MM.1S (cell line): Measurements from ENCODE around the gene CCDC167.

ENCODE experiments used
- CTCF ChIP-seq: fragments of 300-600 bp; sonication (generic); IDR thresholded peaks from 2 replicates; pipeline ENCODE4 v1.5.1; 2016; ENCODE audit warnings: antibody characterized with exemption, low read length, mixed read lengths
- EZH2 ChIP-seq: fragments of 300-600 bp; sonication (generic); optimal IDR thresholded peaks from 2 replicates; pipeline ENCODE3; 2017; ENCODE audit warnings: low read depth, mild to moderate bottlenecking, antibody characterized with exemption, low read length, mixed read lengths
- EZH2phosphoT487 ChIP-seq: fragments of 300-600 bp; sonication (generic); IDR thresholded peaks from 2 replicates; pipeline ENCODE4 v1.6.1; 2018; ENCODE audit warnings: antibody characterized with exemption, low read length

GRCh38 chr6:37525460-37526357 lies 26.0 kb upstream of the CCDC167 start:
- TF ChIP-seq CTCF: no peak
- TF ChIP-seq EZH2: no peak
- TF ChIP-seq EZH2phosphoT487: no peak
